Measurements from ENCODE around the gene RPL18A. TPM values are rescaled to one million over a fixed set of nuclear protein-coding genes. Genes with fewer than 3 reads are reported as not detected.
A peak's percentile ranks its signal among the peaks of the same experiment; 100 is the strongest.

The RPL18A gene
- total RNA-seq, 4 donors from 2014 or later = 799 to 1,594 (median 1,135) TPM

DNA sequence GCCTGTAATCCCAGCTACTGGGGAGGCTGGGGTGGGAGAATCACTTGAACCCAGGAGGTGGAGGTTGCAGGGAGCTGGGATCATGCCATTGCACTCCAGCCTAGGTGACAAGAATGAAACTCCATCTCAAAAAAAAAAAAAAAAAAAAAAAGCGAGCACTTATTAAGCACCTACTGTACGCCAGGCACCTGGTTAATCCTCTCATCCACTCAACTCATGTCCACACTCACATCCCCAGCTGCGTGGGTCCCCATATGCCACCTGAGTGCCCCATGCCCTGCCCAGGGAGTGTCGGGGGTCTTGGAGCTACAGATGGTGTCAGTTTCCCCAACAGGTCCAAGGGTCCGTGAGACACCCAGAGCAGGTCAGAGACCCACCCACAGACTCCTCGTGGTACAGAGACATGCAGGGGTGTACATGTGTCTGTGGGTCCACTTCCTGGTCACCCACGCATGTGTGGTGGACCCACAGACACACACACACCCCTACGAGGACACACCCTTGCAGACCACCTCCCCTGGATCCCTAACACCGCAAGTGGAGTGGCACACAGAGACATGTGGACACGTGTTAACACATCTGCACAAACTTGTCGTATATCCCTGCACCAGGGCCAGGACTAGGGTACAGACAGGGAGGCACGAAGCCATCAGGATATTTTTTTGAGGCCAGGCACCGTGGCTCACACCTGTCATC lies 41.9 kb upstream of the RPL18A start:
- no peak overlapping the region for H3K4me3 ChIP-seq
- H3K27me3 ChIP-seq = peaks cover 70% of the 10 kb centered on the region
- WGBS, 2 donors (ENCODE audit: low coverage in 1 of 2) = 84 to 92% methylated on average over 2 to 3 of the region's 13 CpGs
- no peaks in the 10 kb centered on the region for H3K4me1 ChIP-seq
- H3K27ac ChIP-seq = no peak overlapping the region
- ATAC-seq = no peak
- TF ChIP-seq POLR2A (IDR thresholded peaks at IDR 0.05) (no peak), EP300 (IDR thresholded peaks at IDR 0.05) (no peak), POLR2AphosphoS5 (IDR thresholded peaks at IDR 0.05) (no peak)
- TF ChIP-seq, protein P1, sequence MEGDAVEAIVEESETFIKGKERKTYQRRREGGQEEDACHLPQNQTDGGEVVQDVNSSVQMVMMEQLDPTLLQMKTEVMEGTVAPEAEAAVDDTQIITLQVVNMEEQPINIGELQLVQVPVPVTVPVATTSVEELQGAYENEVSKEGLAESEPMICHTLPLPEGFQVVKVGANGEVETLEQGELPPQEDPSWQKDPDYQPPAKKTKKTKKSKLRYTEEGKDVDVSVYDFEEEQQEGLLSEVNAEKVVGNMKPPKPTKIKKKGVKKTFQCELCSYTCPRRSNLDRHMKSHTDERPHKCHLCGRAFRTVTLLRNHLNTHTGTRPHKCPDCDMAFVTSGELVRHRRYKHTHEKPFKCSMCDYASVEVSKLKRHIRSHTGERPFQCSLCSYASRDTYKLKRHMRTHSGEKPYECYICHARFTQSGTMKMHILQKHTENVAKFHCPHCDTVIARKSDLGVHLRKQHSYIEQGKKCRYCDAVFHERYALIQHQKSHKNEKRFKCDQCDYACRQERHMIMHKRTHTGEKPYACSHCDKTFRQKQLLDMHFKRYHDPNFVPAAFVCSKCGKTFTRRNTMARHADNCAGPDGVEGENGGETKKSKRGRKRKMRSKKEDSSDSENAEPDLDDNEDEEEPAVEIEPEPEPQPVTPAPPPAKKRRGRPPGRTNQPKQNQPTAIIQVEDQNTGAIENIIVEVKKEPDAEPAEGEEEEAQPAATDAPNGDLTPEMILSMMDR (IDR thresholded peaks at IDR 0.05) = no peak
- no peaks in the 10 kb centered on the region for H3K9me3 ChIP-seq
- no peaks in the 10 kb centered on the region for H3K36me3 ChIP-seq

DNA sequence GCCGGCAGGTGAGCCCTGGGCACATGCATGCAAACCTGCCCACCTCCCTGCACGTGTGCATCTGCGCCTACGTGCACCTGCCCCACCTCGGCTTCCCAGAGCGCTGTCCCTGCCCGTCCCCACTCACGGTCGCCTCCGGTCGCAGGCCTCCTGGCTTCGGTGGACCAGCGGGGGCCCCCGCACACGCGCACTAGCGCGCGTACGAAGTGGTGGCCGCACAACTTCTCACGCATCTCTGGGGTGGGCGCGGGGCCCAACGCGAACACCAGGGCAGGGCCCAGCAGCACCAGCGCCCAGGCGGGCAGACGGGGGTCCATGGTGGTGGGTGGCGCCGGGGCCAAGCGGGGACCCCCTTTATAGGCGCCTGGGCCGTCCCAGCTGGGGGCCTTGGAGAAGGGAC lies 38.5 kb upstream of the RPL18A start, which contains the start of gene INSL3:
TSS of gene INSL3 (minus strand) at position 330 of the 400 bp plus-strand sequence. CDS start at position 317, 13 bp downstream.
- no peaks in the 10 kb centered on the region for H3K9me3 ChIP-seq
- no peak for TF ChIP-seq POLR2A (IDR thresholded peaks at IDR 0.05)
- TF ChIP-seq, protein P1 (IDR thresholded peaks at IDR 0.05) = no peak
- TF ChIP-seq POLR2AphosphoS5 (IDR thresholded peaks at IDR 0.05) = no peak
- no peak for TF ChIP-seq EP300 (IDR thresholded peaks at IDR 0.05)
- H3K4me3 ChIP-seq = no peak within 1 kb of the TSS
- H3K27me3 ChIP-seq = peaks cover 71% of the 10 kb centered on the region
- ATAC-seq = no peak
- no peaks in the 10 kb centered on the region for H3K36me3 ChIP-seq
- 53% methylated on average over 3 of the region's 34 CpGs; no CpG with 5 or more reads in 1 of the 2 donors for WGBS, 2 donors (ENCODE audit: low coverage in 1 of 2)
- H3K27ac ChIP-seq = no peak within 1 kb of the TSS
- H3K4me1 ChIP-seq = no peaks in the 10 kb centered on the region

DNA sequence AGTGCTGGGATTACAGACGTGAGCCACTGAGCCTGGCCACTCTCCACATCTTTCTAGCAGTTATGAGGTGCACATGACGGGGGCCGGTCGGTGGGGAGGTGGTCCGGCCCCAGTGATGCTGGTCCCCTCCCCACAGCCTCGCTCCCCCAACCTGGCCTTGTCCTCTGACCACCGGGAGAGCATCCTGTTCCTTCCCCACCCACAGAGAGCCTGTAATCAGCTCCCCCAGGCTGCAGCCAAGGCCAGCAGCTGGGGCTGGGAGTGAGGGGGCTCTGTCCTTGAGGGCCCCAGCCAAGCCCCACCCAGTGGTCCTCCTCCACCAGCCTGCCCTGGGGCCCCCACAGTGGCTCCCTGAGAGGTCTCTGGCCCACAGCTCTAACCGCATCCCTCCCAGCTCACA lies 35.4 kb upstream of the RPL18A start:
- ATAC-seq = no peak
- peaks cover 80% of the 10 kb centered on the region for H3K27me3 ChIP-seq
- 72% methylated on average over 4 of the region's 8 CpGs; no CpG with 5 or more reads in 1 of the 2 donors for WGBS, 2 donors (ENCODE audit: low coverage in 1 of 2)
- H3K27ac ChIP-seq = no peak overlapping the region
- no peaks in the 10 kb centered on the region for H3K4me1 ChIP-seq
- TF ChIP-seq EP300 (IDR thresholded peaks at IDR 0.05) = no peak
- H3K4me3 ChIP-seq = no peak overlapping the region
- no peaks in the 10 kb centered on the region for H3K36me3 ChIP-seq
- no peaks in the 10 kb centered on the region for H3K9me3 ChIP-seq

DNA sequence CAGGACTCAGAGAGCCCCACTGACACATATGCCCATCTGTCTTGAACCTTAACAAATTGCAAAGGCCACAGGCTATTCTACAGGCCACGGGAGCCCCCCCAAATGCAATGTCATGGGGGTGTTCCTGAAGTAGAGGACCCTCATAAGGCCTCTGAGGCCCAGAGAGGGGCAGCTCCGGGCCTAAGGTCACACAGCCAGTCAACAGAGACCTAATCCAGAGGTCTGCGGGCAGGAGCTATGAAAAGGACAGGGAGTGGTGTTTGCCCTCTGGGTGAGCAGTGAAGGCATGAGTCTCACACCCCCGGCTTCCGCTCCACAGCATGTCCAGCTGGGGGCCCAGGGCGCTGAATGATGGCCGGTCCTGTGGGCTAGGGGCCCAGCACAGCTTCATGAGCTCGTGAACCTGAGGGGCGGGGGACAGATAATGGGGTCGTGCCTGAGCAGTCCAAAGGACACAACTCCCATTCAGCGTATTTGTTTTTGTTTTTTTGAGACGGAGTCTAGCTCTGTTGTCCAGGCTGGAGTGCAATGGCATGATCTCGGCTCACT lies 33.1 kb upstream of the RPL18A start:
- no peak overlapping the region for H3K4me3 ChIP-seq
- H3K27me3 ChIP-seq = peaks cover 95% of the 10 kb centered on the region
- peaks cover 0 to 19% (median 0%) of the 10 kb centered on the region in 3 donors for H3K4me1 ChIP-seq
- H3K27ac ChIP-seq = no peak overlapping the region
- no peaks in the 10 kb centered on the region for H3K36me3 ChIP-seq
- no peak for ATAC-seq
- TF ChIP-seq POLR2A (IDR thresholded peaks at IDR 0.05) (no peak), POLR2AphosphoS5 (IDR thresholded peaks at IDR 0.05) (no peak), EP300 (IDR thresholded peaks at IDR 0.05) (no peak)
- 84 to 100% methylated on average over 2 to 8 of the region's 13 CpGs for WGBS, 2 donors (ENCODE audit: low coverage in 1 of 2)
- H3K9me3 ChIP-seq = no peaks in the 10 kb centered on the region

DNA sequence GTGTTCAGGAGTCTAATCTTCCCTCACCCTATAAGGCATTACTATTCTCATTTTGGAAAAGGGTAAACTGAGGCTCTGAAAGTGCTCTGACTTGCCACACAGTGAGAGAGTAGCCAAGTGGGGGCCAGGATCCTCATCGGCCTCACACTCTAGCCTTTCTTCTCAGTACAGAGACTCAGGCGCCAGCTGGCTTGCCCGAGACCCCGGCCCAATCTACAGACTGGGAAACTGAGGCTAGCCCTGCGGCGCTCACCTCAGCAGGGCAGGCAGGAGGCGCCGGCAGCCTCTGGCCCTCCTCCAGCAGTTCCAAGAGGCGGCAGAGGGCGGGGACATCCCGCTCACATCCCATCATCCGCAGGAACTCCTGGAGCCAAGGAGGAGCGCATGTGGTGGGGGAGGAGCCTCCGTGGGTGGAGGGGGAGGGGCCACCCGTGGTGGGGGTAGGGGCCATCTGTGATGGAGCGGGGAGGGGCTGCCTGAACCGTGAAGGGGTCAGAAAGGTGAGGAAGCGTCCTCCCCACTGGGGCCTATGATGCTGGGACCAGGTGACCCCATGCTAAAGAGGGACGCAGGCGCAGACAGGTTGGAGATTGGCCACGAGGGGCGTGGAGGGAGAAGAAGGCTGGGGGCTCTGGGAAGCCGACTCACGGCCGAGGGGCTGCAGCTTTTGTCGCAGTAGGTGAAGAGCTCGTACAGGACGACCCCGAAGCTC lies 29.7 kb upstream of the RPL18A start:
- no peaks in the 10 kb centered on the region for H3K36me3 ChIP-seq
- no peaks in the 10 kb centered on the region for H3K9me3 ChIP-seq
- peak; percentile 50 for ATAC-seq
- H3K4me3 ChIP-seq = peak overlapping the region in 1 of 2 donors; percentile 31
- peaks cover 98% of the 10 kb centered on the region for H3K27me3 ChIP-seq
- H3K27ac ChIP-seq = no peak overlapping the region
- peaks cover 0 to 21% (median 0%) of the 10 kb centered on the region in 3 donors for H3K4me1 ChIP-seq
- 2 to 20% methylated on average over 10 of the region's 29 CpGs for WGBS, 2 donors (ENCODE audit: low coverage in 1 of 2)
- no peak for TF ChIP-seq POLR2AphosphoS5 (IDR thresholded peaks at IDR 0.05)
- TF ChIP-seq, protein P1 (IDR thresholded peaks at IDR 0.05) = peak in 1 of 4 experiments; percentile 10
